Activated CD4-positive, alpha-beta T cell treated with anti-CD3 and anti-CD28 coated beads for 36 hours (primary cell): ENCODE measurements around the gene CYBC1. TPM values are rescaled to one million over a fixed set of nuclear protein-coding genes. Genes with fewer than 3 reads are reported as not detected.

Source experiments
- total RNA-seq, 2 experiments: library from RNA; stranded (reverse); gene quantifications; one replicate each; pipeline ENCODE4 v1.2.3, GENCODE V29; 2021

Gene CYBC1
- total RNA-seq, 2 experiments from 2014 or later, result 286 to 329 TPM

Other genes starting within 250 kb of the CYBC1 start
- gene CCDC57, start 237.9 kb downstream of the CYBC1 start, total RNA-seq, result 10 to 100 TPM; 41.6 to 43.8 TPM
- 100 to 1,000 TPM in 1 of 2 experiments, 10 to 100 TPM in 1; 93.2 to 157 TPM for gene SLC16A3, start 221.7 kb downstream of the CYBC1 start, total RNA-seq
- gene CSNK1D, start 177.1 kb downstream of the CYBC1 start, total RNA-seq, result 100 to 1,000 TPM; 118 to 182 TPM
- 100 to 1,000 TPM; 614 to 725 TPM for gene CD7, start 133.1 kb downstream of the CYBC1 start, total RNA-seq
- gene SECTM1, start 117.0 kb downstream of the CYBC1 start, total RNA-seq, result 10 to 100 TPM in 1 of 2 experiments, 1 to 10 TPM in 1; 9.0 to 10.9 TPM
- gene TEX19, start 91.5 kb downstream of the CYBC1 start, total RNA-seq, result not detected
- not detected for gene UTS2R, start 79.0 kb downstream of the CYBC1 start, total RNA-seq
- gene HEXD, start 32.4 kb downstream of the CYBC1 start, total RNA-seq, result 10 to 100 TPM; 23.3 to 26.0 TPM
- gene OGFOD3, start 32.2 kb downstream of the CYBC1 start, total RNA-seq, result 10 to 100 TPM; 20.0 to 22.3 TPM
- 10 to 100 TPM; 65.4 to 85.9 TPM for gene NARF, start 8.0 kb upstream of the CYBC1 start, total RNA-seq
- 10 to 100 TPM; 58.1 to 75.4 TPM for gene FOXK2, start 69.0 kb upstream of the CYBC1 start, total RNA-seq
- 10 to 100 TPM; 74.1 to 74.8 TPM for gene WDR45B, start 197.7 kb upstream of the CYBC1 start, total RNA-seq
- 1 to 10 TPM; 3.2 to 4.1 TPM for gene RAB40B, start 247.9 kb upstream of the CYBC1 start, total RNA-seq